Panc1 (cell line): ENCODE results near the gene KCND3. TPM values are rescaled to one million over a fixed set of nuclear protein-coding genes. Genes with fewer than 3 reads are reported as not detected.

ENCODE experiments used
- ATAC-seq: fragments of 200-7000 bp; cut with Tn5 transposase; 2 replicates; pipeline ENCODE4 v1.9.1; 2020; ENCODE audit warnings: mild to moderate bottlenecking, moderate library complexity
- BruUV-seq: library from RNA; stranded (reverse); fragments of 400-500 nt; replicated peaks from 2 replicates; lab custom pipeline; 2021; lab: Mats Ljungman, UMichigan
- CTCF ChIA-PET: fragments of 300-600 bp; sonication (Branson Sonifier 250); formaldehyde crosslinking; loops from one replicate; lab custom pipeline; 2022; ENCODE audit warnings: antibody characterized with exemption; lab: Charles Lee
- POLR2A ChIA-PET: fragments of 300-600 bp; sonication (Branson Sonifier 250); formaldehyde crosslinking; loops from one replicate; lab custom pipeline; 2022; ENCODE audit warnings: antibody characterized with exemption; lab: Charles Lee
- DNase-seq: peaks from one replicate; pipeline ENCODE4 v3.0.0-alpha.2; 2010; ENCODE audit warnings: low read depth, low spot score
- H3K27ac ChIP-seq: 2 replicates; pipeline ENCODE4 v1.5.1; 2011; ENCODE audit warnings: mild to moderate bottlenecking, low read length, inconsistent platforms
- H3K27me3 ChIP-seq: fragments of 200-500 bp; sonication (Bioruptor generic); 2 replicates; pipeline ENCODE4 v1.6.0; 2014; ENCODE audit warnings: low read length, inconsistent platforms; ENCODE audit not compliant: control insufficient read depth, insufficient read depth
- H3K36me3 ChIP-seq: fragments of 200-500 bp; sonication (Bioruptor generic); 2 replicates; pipeline ENCODE4 v1.5.1; 2014; ENCODE audit warnings: inconsistent platforms, mild to moderate bottlenecking, low read length, moderate library complexity; ENCODE audit not compliant: control insufficient read depth, insufficient read depth
- H3K4me1 ChIP-seq: 2 replicates; pipeline ENCODE4 v1.5.1; 2011; ENCODE audit warnings: inconsistent platforms, mild to moderate bottlenecking, low read length, moderate library complexity; ENCODE audit not compliant: control insufficient read depth, insufficient read depth
- H3K4me3 ChIP-seq, 2 experiments: 2 replicates each; pipeline ENCODE4 v1.5.1; 2011 to 2012; ENCODE audit warnings: low read depth in 2 of 2, low read length in 2 of 2, mild to moderate bottlenecking in 2 of 2, inconsistent platforms in 1 of 2, moderate library complexity in 1 of 2
- H3K9me3 ChIP-seq: fragments of 200-500 bp; sonication (Bioruptor generic); 2 replicates; pipeline ENCODE4 v1.5.1; 2014; ENCODE audit warnings: low read depth, mild to moderate bottlenecking, inconsistent platforms, low read length, moderate library complexity; ENCODE audit not compliant: control insufficient read depth, insufficient read depth
- POLR2AphosphoS5 ChIP-seq: IDR thresholded peaks from 2 replicates; pipeline ENCODE4 v1.6.1; 2012; ENCODE audit warnings: mild to moderate bottlenecking, low read depth, low read length, moderate library complexity
- SIN3A ChIP-seq: IDR thresholded peaks from 2 replicates; pipeline ENCODE4 v1.6.1; 2012; ENCODE audit warnings: low read depth, mild to moderate bottlenecking, low read length, moderate library complexity, borderline replicate concordance; ENCODE audit not compliant: insufficient read depth
- TCF7L2 ChIP-seq: IDR thresholded peaks from 2 replicates; pipeline ENCODE4 v1.6.1; 2011; ENCODE audit warnings: mild to moderate bottlenecking, low read depth, low read length, inconsistent platforms
- in situ Hi-C: cut with HindIII; loops from 2 replicates; pipeline ENCODE4 v1.10.0; 2016; ENCODE audit warnings: low sequenced_read_pairs, low pct_unique_long_range_greater_than_20kb
- intact Hi-C: fragments of 100-400 bp; cut with micrococcal nuclease; formaldehyde crosslinking; loops from one replicate; pipeline ENCODE4 v1.10.0; 2022; ENCODE audit not compliant: unreplicated experiment
- total RNA-seq: library from RNA; stranded (reverse); gene quantifications from one replicate; pipeline ENCODE4 v1.2.1, GENCODE V29; 2021; ENCODE audit not compliant: unreplicated experiment
- TF ChIP-seq, protein P1 (sequence below), 2 experiments: IDR thresholded peaks; 2 replicates each; pipeline ENCODE4 v1.6.1; 2011 to 2012; ENCODE audit warnings: low read depth in 2 of 2, control low read depth in 1 of 2, low read length in 1 of 2, mild to moderate bottlenecking in 1 of 2, moderate library complexity in 1 of 2; ENCODE audit not compliant: insufficient read depth in 1 of 2
- TF ChIP-seq, protein P2 (sequence below): fragments of 450-650 bp; IDR thresholded peaks from 2 replicates; pipeline ENCODE4 v1.5.1; 2017; ENCODE audit warnings: mild to moderate bottlenecking

Gene KCND3
- total RNA-seq, 1 experiment from 2014 or later = not detected

DNA sequence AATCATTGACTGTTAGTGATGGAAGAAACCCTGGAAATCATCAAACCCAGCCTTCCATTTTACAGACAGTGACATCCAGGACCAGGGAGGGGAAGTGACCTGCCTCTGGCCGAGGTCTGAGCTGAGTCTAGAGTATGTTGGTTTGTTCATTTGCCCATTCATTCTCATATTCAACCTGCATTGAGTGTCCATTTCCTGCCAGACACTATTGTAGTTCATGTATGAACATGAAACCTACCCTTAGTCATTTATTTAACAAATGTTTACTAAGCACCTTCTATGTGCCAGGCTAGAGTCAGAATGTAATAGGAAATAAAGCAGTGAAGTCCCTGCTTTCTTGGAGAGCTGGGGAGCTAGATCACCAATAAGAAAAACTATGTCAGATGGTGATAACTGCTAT, 51.3 kb downstream of the KCND3 start:
- intact Hi-C loops (no loop called here), in situ Hi-C loops (no loop called here)
- ChIA-PET POLR2A (no interaction called here), CTCF (no interaction called here)
- no peak overlapping the region for H3K27ac ChIP-seq
- no peaks in the 10 kb centered on the region for H3K9me3 ChIP-seq
- TF ChIP-seq, protein P1, sequence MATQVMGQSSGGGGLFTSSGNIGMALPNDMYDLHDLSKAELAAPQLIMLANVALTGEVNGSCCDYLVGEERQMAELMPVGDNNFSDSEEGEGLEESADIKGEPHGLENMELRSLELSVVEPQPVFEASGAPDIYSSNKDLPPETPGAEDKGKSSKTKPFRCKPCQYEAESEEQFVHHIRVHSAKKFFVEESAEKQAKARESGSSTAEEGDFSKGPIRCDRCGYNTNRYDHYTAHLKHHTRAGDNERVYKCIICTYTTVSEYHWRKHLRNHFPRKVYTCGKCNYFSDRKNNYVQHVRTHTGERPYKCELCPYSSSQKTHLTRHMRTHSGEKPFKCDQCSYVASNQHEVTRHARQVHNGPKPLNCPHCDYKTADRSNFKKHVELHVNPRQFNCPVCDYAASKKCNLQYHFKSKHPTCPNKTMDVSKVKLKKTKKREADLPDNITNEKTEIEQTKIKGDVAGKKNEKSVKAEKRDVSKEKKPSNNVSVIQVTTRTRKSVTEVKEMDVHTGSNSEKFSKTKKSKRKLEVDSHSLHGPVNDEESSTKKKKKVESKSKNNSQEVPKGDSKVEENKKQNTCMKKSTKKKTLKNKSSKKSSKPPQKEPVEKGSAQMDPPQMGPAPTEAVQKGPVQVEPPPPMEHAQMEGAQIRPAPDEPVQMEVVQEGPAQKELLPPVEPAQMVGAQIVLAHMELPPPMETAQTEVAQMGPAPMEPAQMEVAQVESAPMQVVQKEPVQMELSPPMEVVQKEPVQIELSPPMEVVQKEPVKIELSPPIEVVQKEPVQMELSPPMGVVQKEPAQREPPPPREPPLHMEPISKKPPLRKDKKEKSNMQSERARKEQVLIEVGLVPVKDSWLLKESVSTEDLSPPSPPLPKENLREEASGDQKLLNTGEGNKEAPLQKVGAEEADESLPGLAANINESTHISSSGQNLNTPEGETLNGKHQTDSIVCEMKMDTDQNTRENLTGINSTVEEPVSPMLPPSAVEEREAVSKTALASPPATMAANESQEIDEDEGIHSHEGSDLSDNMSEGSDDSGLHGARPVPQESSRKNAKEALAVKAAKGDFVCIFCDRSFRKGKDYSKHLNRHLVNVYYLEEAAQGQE (IDR thresholded peaks at IDR 0.05; ENCODE audit: insufficient read depth in 1 of 2, low read depth in 2 of 2, low read length in 1 of 2) = no peak
- TF ChIP-seq, protein P2, sequence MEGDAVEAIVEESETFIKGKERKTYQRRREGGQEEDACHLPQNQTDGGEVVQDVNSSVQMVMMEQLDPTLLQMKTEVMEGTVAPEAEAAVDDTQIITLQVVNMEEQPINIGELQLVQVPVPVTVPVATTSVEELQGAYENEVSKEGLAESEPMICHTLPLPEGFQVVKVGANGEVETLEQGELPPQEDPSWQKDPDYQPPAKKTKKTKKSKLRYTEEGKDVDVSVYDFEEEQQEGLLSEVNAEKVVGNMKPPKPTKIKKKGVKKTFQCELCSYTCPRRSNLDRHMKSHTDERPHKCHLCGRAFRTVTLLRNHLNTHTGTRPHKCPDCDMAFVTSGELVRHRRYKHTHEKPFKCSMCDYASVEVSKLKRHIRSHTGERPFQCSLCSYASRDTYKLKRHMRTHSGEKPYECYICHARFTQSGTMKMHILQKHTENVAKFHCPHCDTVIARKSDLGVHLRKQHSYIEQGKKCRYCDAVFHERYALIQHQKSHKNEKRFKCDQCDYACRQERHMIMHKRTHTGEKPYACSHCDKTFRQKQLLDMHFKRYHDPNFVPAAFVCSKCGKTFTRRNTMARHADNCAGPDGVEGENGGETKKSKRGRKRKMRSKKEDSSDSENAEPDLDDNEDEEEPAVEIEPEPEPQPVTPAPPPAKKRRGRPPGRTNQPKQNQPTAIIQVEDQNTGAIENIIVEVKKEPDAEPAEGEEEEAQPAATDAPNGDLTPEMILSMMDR = no peak
- TF ChIP-seq POLR2AphosphoS5 (no peak), TCF7L2 (no peak), SIN3A (no peak)
- BruUV-seq = no TSS peak
- H3K27me3 ChIP-seq = no peaks in the 10 kb centered on the region; the same call in 1 of the 2 replicates
- H3K4me1 ChIP-seq = no peaks in the 10 kb centered on the region
- H3K36me3 ChIP-seq = no peaks in the 10 kb centered on the region
- no peak overlapping the region for H3K4me3 ChIP-seq
- ATAC-seq = no peak
- no peak for DNase-seq

DNA sequence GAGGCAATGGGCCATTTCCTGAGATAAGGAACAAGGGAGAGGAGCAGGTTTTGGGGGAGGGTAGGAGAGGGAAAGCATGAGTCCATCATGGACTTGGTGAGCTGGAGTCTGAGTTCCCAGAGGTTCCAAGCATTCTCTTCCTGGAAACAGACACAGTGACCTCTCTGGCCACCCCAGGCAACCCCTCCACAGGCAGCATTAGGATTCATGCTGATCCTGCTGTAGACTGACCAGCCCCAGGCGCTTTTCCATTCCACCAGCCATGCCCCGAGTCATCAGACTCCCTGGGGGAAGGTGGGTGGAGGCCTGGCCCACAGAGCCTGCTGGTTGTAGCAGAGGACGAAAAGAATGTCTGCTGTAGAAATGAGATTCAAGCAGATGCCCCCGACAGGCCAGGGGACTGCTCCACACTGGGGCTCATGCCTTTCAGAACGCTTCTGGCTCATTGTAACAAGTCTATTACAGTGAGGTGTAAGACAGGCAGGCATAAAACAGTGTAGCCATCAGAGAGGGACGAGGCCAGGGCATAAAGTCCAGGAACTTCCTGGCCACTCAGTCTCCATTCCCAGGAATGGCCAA, 52.2 kb downstream of the KCND3 start:
- BruUV-seq = no TSS peak
- intact Hi-C loops = no loop called here
- Histone ChIP-seq H3K4me3 (no peak overlapping the region), H3K36me3 (no peaks in the 10 kb centered on the region), H3K4me1 (no peaks in the 10 kb centered on the region), H3K27ac (no peak overlapping the region), H3K27me3 (no peaks in the 10 kb centered on the region; the same call in 1 of the 2 replicates), H3K9me3 (no peaks in the 10 kb centered on the region)
- TF ChIP-seq POLR2AphosphoS5 = no peak
- TF ChIP-seq, protein P1 (IDR thresholded peaks at IDR 0.05; ENCODE audit: insufficient read depth in 1 of 2, low read depth in 2 of 2, low read length in 1 of 2) = no peak
- TF ChIP-seq, protein P2 = no peak
- no peak for TF ChIP-seq TCF7L2
- TF ChIP-seq SIN3A = no peak
- in situ Hi-C loops = no loop called here
- DNase-seq (no peak), ATAC-seq (no peak)
- CTCF ChIA-PET = no interaction called here
- POLR2A ChIA-PET = no interaction called here
